GM15510 (cell line): ENCODE measurements around the gene PSMA8.

Experiments used
- POLR2A ChIP-seq: IDR thresholded peaks from 3 replicates; pipeline ENCODE4 v1.6.1; 2011; ENCODE audit warnings: borderline replicate concordance; ENCODE audit not compliant: insufficient read length; ENCODE audit errors: extremely low read depth

PSMA8 gene

DNA sequence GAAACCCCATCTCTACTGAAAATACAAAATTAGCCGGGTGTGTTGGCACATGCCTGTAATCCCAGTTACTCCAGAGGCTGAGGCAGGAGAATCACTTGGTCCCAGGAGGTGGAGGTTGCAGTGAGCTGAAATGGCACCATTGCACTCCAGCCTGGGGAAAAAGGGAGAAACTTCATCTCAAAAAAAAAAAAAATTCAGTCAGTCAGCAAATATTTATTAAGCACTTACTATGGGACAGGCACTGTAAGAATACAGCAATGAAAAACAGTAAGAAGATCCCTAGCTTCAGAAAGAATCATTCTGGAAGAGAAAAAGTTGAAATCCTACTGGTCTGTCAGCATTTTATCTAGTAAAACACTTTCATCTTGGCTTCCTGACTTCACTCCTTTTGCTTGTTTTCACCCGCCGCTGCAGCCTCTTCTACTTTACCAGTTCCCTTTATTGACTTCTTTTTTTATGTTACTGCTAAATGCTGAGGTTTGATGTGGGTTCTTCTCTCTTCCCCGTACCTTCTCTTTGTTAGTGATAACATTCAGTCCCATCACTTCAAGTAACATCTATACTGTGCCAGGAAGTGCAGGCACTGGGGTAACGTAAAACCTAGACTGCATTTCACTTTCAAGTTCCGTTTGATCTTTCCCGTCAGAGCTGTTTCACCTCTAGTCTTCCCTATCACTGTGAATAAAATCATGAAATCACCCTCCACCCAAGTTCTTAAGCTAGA is 81.7 kb downstream of the PSMA8 start:
- no peak for TF ChIP-seq POLR2A

DNA sequence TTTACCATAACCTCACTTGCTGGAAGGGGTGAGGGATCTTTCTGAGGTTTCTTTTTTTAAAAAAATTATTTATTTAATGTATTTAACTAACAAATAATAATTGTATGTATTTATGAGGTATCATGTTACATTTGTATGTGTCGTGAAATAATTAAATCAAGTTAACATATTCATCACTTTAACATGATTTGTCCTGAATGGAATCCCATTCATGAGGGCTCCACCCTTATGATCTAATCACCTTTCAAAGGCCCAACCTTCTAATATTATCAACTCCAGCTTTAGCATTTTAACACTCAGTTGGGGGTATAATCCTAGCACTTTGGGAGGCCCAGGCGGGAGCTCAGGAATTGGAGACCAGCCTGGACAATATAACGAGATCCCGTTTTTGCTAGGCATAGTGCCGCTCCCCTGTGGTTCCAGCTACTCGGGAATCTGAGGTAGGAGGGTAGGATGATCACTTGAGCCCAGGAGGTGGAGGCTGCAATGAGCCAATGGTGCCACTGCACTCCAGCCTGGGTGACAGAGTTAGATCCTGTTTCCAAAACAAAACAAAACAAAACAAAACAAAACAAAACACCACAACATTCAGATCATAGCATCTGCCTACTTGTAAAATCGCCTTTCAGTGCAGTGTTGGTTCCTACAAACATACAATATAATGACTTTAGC is 91.5 kb downstream of the PSMA8 start:
- no peak for TF ChIP-seq POLR2A

GRCh38 chr18:26225915-26226228 is 92.2 kb downstream of the PSMA8 start:
- no peak for TF ChIP-seq POLR2A

DNA sequence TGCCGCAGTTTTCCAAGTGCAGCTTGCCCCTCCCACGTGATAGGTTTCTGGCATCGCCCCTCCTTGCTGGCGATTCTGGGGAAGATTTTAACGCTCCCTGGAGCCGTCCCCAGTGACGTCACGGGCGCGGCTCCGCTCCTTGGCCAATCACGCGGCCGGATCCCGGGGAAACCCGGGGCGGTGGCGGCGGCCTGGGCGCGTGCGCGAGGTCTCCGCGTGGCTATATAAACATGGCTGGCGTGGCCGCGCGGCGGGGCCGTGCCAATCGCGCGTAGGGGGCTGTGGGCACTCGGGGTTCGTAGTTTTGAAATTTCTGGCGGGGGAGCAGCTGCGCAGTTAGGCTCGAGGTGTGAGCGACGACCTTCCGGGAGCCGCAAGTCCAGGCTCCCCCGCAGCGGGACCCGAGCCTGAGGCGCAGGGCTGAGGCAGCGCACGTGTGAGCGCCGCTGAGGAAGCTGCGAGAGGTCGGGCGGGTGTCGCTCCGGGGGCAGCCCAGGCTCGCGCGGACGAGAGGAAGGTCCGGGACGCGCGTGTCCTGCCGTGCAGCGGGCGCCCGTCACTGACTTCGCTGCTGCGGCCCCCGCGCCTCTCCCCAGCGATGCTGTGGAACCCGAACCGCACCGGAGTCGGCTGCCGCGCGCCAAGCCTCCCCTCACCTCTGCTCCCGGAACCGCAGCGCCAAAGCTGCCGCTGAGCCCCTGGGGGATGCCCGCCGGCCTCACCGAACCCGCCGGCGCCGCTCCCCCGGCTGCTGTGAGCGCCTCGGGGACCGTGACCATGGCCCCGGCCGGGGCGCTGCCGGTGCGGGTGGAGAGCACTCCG is 92.8 kb downstream of the PSMA8 start, which contains the start of gene TAF4B:
TAF4B (plus strand) TSS at position 217 of the 822 bp plus-strand sequence; CDS start at position 706, 489 bp downstream.
- peak; percentile 92 for TF ChIP-seq POLR2A

DNA sequence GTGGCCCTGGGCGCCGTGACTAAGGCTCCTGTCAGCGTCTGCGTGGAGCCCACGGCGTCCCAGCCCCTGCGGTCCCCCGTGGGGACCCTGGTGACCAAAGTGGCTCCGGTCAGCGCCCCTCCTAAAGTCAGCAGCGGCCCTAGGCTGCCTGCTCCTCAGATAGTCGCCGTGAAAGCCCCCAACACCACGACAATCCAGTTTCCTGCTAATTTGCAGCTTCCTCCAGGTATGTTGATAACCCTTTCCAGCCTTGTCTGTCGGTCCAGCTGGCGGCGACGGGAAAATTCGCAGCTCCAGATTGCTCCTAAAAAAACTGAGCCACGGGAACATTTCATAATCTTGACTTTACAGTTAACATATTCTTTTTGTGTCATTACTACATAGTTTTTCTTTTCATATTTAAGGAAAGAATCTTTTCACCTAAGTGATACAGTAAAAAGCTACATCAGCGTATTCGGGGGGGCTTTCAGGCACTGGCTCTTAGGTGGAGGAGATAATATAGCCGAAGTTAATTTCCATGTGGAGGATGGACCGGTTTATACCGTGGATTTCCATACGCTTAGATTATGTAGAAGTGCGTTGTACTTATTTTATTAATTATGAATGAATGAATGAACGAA is 93.5 kb downstream of the PSMA8 start:
- no peak for TF ChIP-seq POLR2A

GRCh38 chr18:26228562-26229260 is 95.0 kb downstream of the PSMA8 start:
- TF ChIP-seq POLR2A: no peak

- no peak for TF ChIP-seq POLR2A
These were observed 96.8 kb downstream of the PSMA8 start for GRCh38 chr18:26230497-26230896.

- TF ChIP-seq POLR2A: no peak
These were observed 99.5 kb downstream of the PSMA8 start for GRCh38 chr18:26233208-26233607.
